H9 (cell line): ENCODE data around the gene BBS1. TPM values are rescaled to one million over a fixed set of nuclear protein-coding genes. Genes with fewer than 3 reads are reported as not detected.

Experiments
- DNase-seq: peaks from one replicate; pipeline ENCODE4 v3.0.0-alpha.2; 2017
- H2AFZ ChIP-seq: one replicate; pipeline ENCODE4 v1.6.1; 2013; ENCODE audit warnings: mild to moderate bottlenecking, low read length, control low read depth, moderate library complexity
- H2AK5ac ChIP-seq: 2 replicates; pipeline ENCODE4 v1.6.1; 2013; ENCODE audit warnings: low read length, control low read depth, mixed read lengths; ENCODE audit not compliant: insufficient read length
- H2BK120ac ChIP-seq: one replicate; pipeline ENCODE4 v1.6.1; 2013; ENCODE audit warnings: low read depth, mild to moderate bottlenecking, low read length, control low read depth, inconsistent platforms; ENCODE audit not compliant: poor library complexity, severe bottlenecking
- H2BK12ac ChIP-seq: 2 replicates; pipeline ENCODE4 v1.6.1; 2013; ENCODE audit warnings: low read length, control low read depth, mixed read lengths, low read depth; ENCODE audit not compliant: insufficient read length
- H2BK15ac ChIP-seq: 2 replicates; pipeline ENCODE4 v1.6.1; 2013; ENCODE audit warnings: low read depth, low read length, control low read depth
- H2BK20ac ChIP-seq: one replicate; pipeline ENCODE4 v1.6.1; 2013; ENCODE audit warnings: low read depth, mild to moderate bottlenecking, low read length, control low read depth, inconsistent platforms; ENCODE audit not compliant: poor library complexity, severe bottlenecking
- H2BK5ac ChIP-seq: 2 replicates; pipeline ENCODE4 v1.6.1; 2013; ENCODE audit warnings: low read length, control low read depth, mixed read lengths; ENCODE audit not compliant: insufficient read length
- H3K14ac ChIP-seq: 2 replicates; pipeline ENCODE4 v1.6.1; 2013; ENCODE audit warnings: low read length, control low read depth; ENCODE audit not compliant: insufficient read depth
- H3K18ac ChIP-seq: 2 replicates; pipeline ENCODE4 v1.6.1; 2013; ENCODE audit warnings: low read depth, mild to moderate bottlenecking, mixed read lengths, low read length, control low read depth; ENCODE audit not compliant: insufficient read length
- H3K23ac ChIP-seq: 2 replicates; pipeline ENCODE4 v1.6.1; 2013; ENCODE audit warnings: low read length, control low read depth, mixed read lengths, low read depth; ENCODE audit not compliant: insufficient read length
- H3K23me2 ChIP-seq: 2 replicates; pipeline ENCODE4 v1.6.1; 2013; ENCODE audit warnings: low read depth, mild to moderate bottlenecking, mixed read lengths, low read length, control low read depth; ENCODE audit not compliant: insufficient read length, poor library complexity, severe bottlenecking
- H3K27ac ChIP-seq: 2 replicates; pipeline ENCODE4 v1.5.1; 2013; ENCODE audit warnings: low read length, control low read depth, mixed read lengths, low read depth; ENCODE audit not compliant: insufficient read length
- H3K27me3 ChIP-seq: 2 replicates; pipeline ENCODE4 v1.6.1; 2013; ENCODE audit warnings: low read length, control low read depth, inconsistent platforms; ENCODE audit not compliant: insufficient read depth
- H3K4ac ChIP-seq: 2 replicates; pipeline ENCODE4 v1.6.1; 2013; ENCODE audit warnings: low read depth, mild to moderate bottlenecking, control low read depth, inconsistent platforms, low read length, moderate library complexity
- H3K4me1 ChIP-seq: 2 replicates; pipeline ENCODE4 v1.6.1; 2013; ENCODE audit warnings: low read length, control low read depth, inconsistent platforms; ENCODE audit not compliant: insufficient read depth
- H3K4me2 ChIP-seq: 2 replicates; pipeline ENCODE4 v1.6.1; 2013; ENCODE audit warnings: low read length, control low read depth, mixed read lengths; ENCODE audit not compliant: insufficient read length, insufficient read depth
- H3K56ac ChIP-seq: 2 replicates; pipeline ENCODE4 v1.6.1; 2013; ENCODE audit warnings: low read depth, mild to moderate bottlenecking, mixed read lengths, low read length, control low read depth; ENCODE audit not compliant: insufficient read length
- H3K79me1 ChIP-seq: 2 replicates; pipeline ENCODE4 v1.6.1; 2013; ENCODE audit warnings: low read depth, mild to moderate bottlenecking, moderate library complexity, low read length, control low read depth, inconsistent platforms; ENCODE audit not compliant: insufficient read depth, poor library complexity, severe bottlenecking
- H3K79me2 ChIP-seq: 2 replicates; pipeline ENCODE4 v1.6.1; 2013; ENCODE audit warnings: low read length, control low read depth, inconsistent platforms; ENCODE audit not compliant: insufficient read depth
- H3K9ac ChIP-seq: 2 replicates; pipeline ENCODE4 v1.6.1; 2013; ENCODE audit warnings: low read length, control low read depth, mixed read lengths; ENCODE audit not compliant: insufficient read length; ENCODE audit errors: extremely low read depth
- H3K9me3 ChIP-seq: one replicate; pipeline ENCODE4 v1.6.1; 2013; ENCODE audit warnings: low read depth, low read length, inconsistent platforms; ENCODE audit not compliant: control insufficient read depth
- H3T11ph ChIP-seq: one replicate; pipeline ENCODE4 v1.6.1; 2013; ENCODE audit warnings: mild to moderate bottlenecking, low read length, control low read depth, inconsistent platforms
- H4K20me1 ChIP-seq: one replicate; pipeline ENCODE4 v1.6.1; 2013; ENCODE audit not compliant: control insufficient read depth, insufficient read length, insufficient read depth
- H4K5ac ChIP-seq: 2 replicates; pipeline ENCODE4 v1.6.1; 2013; ENCODE audit warnings: low read depth, mild to moderate bottlenecking, mixed read lengths, low read length, control low read depth; ENCODE audit not compliant: insufficient read length
- H4K8ac ChIP-seq: replicated peaks from 2 replicates; pipeline ENCODE4 v1.6.1; 2013; ENCODE audit warnings: low read length, control low read depth, mixed read lengths, low read depth; ENCODE audit not compliant: insufficient read length
- H4K91ac ChIP-seq: 2 replicates; pipeline ENCODE4 v1.6.1; 2013; ENCODE audit warnings: low read depth, mild to moderate bottlenecking, moderate library complexity, mixed read lengths, low read length, control low read depth; ENCODE audit not compliant: insufficient read length
- H3K27ac Mint-ChIP-seq, 3 experiments: 2 replicates in 2 of 3; 3 replicates in 1 of 3; pipeline ENCODE4 v1.8.0; 2020 to 2021; ENCODE audit warnings: mixed read lengths in 3 of 3, mild to moderate bottlenecking in 1 of 3, moderate library complexity in 1 of 3
- H3K27me3 Mint-ChIP-seq: 2 replicates; pipeline ENCODE4 v1.8.0; 2021; ENCODE audit warnings: low read depth, mild to moderate bottlenecking, moderate library complexity, mixed read lengths
- H3K36me3 Mint-ChIP-seq, 3 experiments: 2 replicates in 2 of 3; 3 replicates in 1 of 3; pipeline ENCODE4 v1.8.0; 2020 to 2021; ENCODE audit warnings: low read depth in 3 of 3, mixed read lengths in 3 of 3; ENCODE audit not compliant: insufficient read depth in 1 of 3
- H3K4me1 Mint-ChIP-seq, 2 experiments: 2 replicates each; pipeline ENCODE4 v1.8.0; 2020; ENCODE audit warnings: mixed read lengths in 2 of 2
- H3K4me3 Mint-ChIP-seq, 2 experiments: 2 replicates in 1 of 2; 3 replicates in 1 of 2; pipeline ENCODE4 v1.8.0; 2020 to 2021; ENCODE audit warnings: mild to moderate bottlenecking in 2 of 2, mixed read lengths in 2 of 2, moderate library complexity in 1 of 2
- H3K9me3 Mint-ChIP-seq, 2 experiments: 2 replicates in 1 of 2; 3 replicates in 1 of 2; pipeline ENCODE4 v1.8.0; 2020; ENCODE audit warnings: mild to moderate bottlenecking in 2 of 2, mixed read lengths in 2 of 2, moderate library complexity in 1 of 2
- CTCF ChIP-seq: fragments of 200-600 bp; sonication (generic); conservative IDR thresholded peaks from 3 replicates; pipeline ENCODE4 v1.8.0; 2021; ENCODE audit warnings: antibody characterized with exemption, mild to moderate bottlenecking
- WGBS: extraction: QIAGEN DNeasy Blood & Tissue Kit; methylation state at CpG from one replicate; pipeline ENCODE4 v1.1.7; 2013; ENCODE audit warnings: missing lambda C conversion rate, low lambda C conversion rate, mixed read lengths; ENCODE audit not compliant: insufficient read length; ENCODE audit errors: extremely low coverage; 5-methylcytosine and 5-hydroxymethylcytosine counted together
- total RNA-seq: library from RNA; stranded (reverse); gene quantifications from 2 replicates; pipeline ENCODE4 v1.2.1, GENCODE V29; 2021

BBS1 gene
- total RNA-seq, 1 experiment from 2014 or later: 27.2 TPM

GRCh38 chr11:66505276-66505816, 5.1 kb upstream of the BBS1 start:
- Histone ChIP-seq H3K27ac (no peak overlapping the region), H2AK5ac (no peak overlapping the region), H4K20me1 (no peaks in the 10 kb centered on the region), H3T11ph (no peak overlapping the region), H3K27me3 (no peaks in the 10 kb centered on the region), H3K14ac (no peak overlapping the region), H4K91ac (no peak overlapping the region), H3K79me1 (no peaks in the 10 kb centered on the region), H3K79me2 (no peaks in the 10 kb centered on the region), H2AFZ (no peak overlapping the region), H2BK12ac (no peak overlapping the region), H3K23ac (no peak overlapping the region), H4K8ac (no peak overlapping the region), H2BK15ac (no peak overlapping the region), H3K23me2 (no peaks in the 10 kb centered on the region), H2BK5ac (no peak overlapping the region), H2BK120ac (no peak overlapping the region), H3K4ac (no peak overlapping the region), H2BK20ac (no peak overlapping the region), H3K4me1 (no peaks in the 10 kb centered on the region), H3K18ac (no peak overlapping the region), H4K5ac (no peak overlapping the region), H3K9ac (no peak overlapping the region), H3K4me2 (no peak overlapping the region), H3K9me3 (no peaks in the 10 kb centered on the region), H3K56ac (no peak overlapping the region)
- Mint-ChIP-seq H3K4me3 (no peak overlapping the region), H3K9me3 (no peaks in the 10 kb centered on the region), H3K27ac (no peak overlapping the region; a peak in 1 of 7 replicates), H3K36me3 (peaks cover 0 to 43% (median 14%) of the 10 kb centered on the region in 3 experiments; a peak in 6 of 7 replicates), H3K27me3 (no peaks in the 10 kb centered on the region), H3K4me1 (peaks cover 2 to 3% of the 10 kb centered on the region in 2 experiments; a peak in 2 of 4 replicates)
- DNase-seq: no peak
- TF ChIP-seq CTCF: no peak
- WGBS: no CpG with 5 or more reads among the region's 1 CpG
